Prostate gland (tissue), 2 donors: ENCODE measurements around the gene AOAH.

Experiments used
- POLR2AphosphoS5 ChIP-seq: sonication (generic); formaldehyde crosslinking; IDR thresholded peaks from one replicate; pipeline ENCODE4 v1.6.1; 2017; ENCODE audit warnings: antibody characterized with exemption
- TF ChIP-seq, protein P1 (sequence below), 4 experiments: fragments of 200-600 bp in 2 of 4; fragments of 450-650 bp in 2 of 4; sonication (generic) in 2 of 4; IDR thresholded peaks; 1 replicate in 3 of 4; 2 replicates in 1 of 4; pipeline ENCODE4 v1.5.1; 2016 to 2019; ENCODE audit warnings: antibody characterized with exemption in 4 of 4, mild to moderate bottlenecking in 2 of 4, moderate library complexity in 2 of 4

- TF ChIP-seq, protein P1, sequence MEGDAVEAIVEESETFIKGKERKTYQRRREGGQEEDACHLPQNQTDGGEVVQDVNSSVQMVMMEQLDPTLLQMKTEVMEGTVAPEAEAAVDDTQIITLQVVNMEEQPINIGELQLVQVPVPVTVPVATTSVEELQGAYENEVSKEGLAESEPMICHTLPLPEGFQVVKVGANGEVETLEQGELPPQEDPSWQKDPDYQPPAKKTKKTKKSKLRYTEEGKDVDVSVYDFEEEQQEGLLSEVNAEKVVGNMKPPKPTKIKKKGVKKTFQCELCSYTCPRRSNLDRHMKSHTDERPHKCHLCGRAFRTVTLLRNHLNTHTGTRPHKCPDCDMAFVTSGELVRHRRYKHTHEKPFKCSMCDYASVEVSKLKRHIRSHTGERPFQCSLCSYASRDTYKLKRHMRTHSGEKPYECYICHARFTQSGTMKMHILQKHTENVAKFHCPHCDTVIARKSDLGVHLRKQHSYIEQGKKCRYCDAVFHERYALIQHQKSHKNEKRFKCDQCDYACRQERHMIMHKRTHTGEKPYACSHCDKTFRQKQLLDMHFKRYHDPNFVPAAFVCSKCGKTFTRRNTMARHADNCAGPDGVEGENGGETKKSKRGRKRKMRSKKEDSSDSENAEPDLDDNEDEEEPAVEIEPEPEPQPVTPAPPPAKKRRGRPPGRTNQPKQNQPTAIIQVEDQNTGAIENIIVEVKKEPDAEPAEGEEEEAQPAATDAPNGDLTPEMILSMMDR (IDR thresholded peaks at IDR 0.05) = no peak
- no peak for TF ChIP-seq POLR2AphosphoS5
Observed at GRCh38 chr7:36637417-36637816, 86.9 kb downstream of the AOAH start.
